MM.1S (cell line): ENCODE results near the gene IQCK.

Experiments
- CTCF ChIP-seq: fragments of 300-600 bp; sonication (generic); IDR thresholded peaks from 2 replicates; pipeline ENCODE4 v1.5.1; 2016; ENCODE audit warnings: antibody characterized with exemption, low read length, mixed read lengths
- EZH2phosphoT487 ChIP-seq: fragments of 300-600 bp; sonication (generic); IDR thresholded peaks from 2 replicates; pipeline ENCODE4 v1.6.1; 2018; ENCODE audit warnings: antibody characterized with exemption, low read length

GRCh38 chr16:19835196-19835595, 117.1 kb downstream of the IQCK start:
- TF ChIP-seq CTCF (no peak), EZH2phosphoT487 (no peak)
